ENCODE results near the gene ZNHIT3.

GRCh38 chr17:36464765-36465088 is 21.8 kb upstream of the ZNHIT3 start:
- no peak for TF ChIP-seq MXI1 (IDR thresholded peaks at IDR 0.05; ENCODE audit: borderline replicate concordance, low read depth, low read length)
- TF ChIP-seq POLR2A (IDR thresholded peaks at IDR 0.05; ENCODE audit: low read depth, low read length), result no peak
- TF ChIP-seq CTCF (conservative IDR thresholded peaks at IDR 0.05; ENCODE audit: low read depth, low read length), result no peak
- no peak for TF ChIP-seq RAD21 (IDR thresholded peaks at IDR 0.05; ENCODE audit: low read length)
- no peak for TF ChIP-seq SMC3 (IDR thresholded peaks at IDR 0.05; ENCODE audit: low read depth, low read length)
- TF ChIP-seq CEBPB (IDR thresholded peaks at IDR 0.05; ENCODE audit: low read depth, low read length), result no peak
- no peak for TF ChIP-seq MAFK (IDR thresholded peaks at IDR 0.05; ENCODE audit: low read depth, low read length)
- TF ChIP-seq CHD1 (IDR thresholded peaks at IDR 0.05; ENCODE audit: low read depth, low read length), result no peak
- TF ChIP-seq RCOR1 (IDR thresholded peaks at IDR 0.05; ENCODE audit: insufficient replicate concordance, low read length), result no peak
- TF ChIP-seq USF2 (IDR thresholded peaks at IDR 0.05; ENCODE audit: low read depth, low read length), result no peak
- TF ChIP-seq FOS (IDR thresholded peaks at IDR 0.05; ENCODE audit: low read depth, low read length), result no peak
- TF ChIP-seq RFX5 (IDR thresholded peaks at IDR 0.05; ENCODE audit: low read depth, low read length), result no peak
- TF ChIP-seq ELK1 (IDR thresholded peaks at IDR 0.05; ENCODE audit: borderline replicate concordance, low read depth, low read length), result no peak
- no peak for TF ChIP-seq MAZ (IDR thresholded peaks at IDR 0.05; ENCODE audit: borderline replicate concordance, low read depth, low read length)

Data from IMR-90 (cell line).